GM13976 (cell line): ENCODE data around the gene ARMH3.

Source experiments
- DNase-seq: peaks from one replicate; pipeline ENCODE4 v3.0.0; 2012; ENCODE audit warnings: low spot score
- in situ Hi-C: fragments of 300-500 bp; cut with MboI; formaldehyde crosslinking; loops from one replicate; pipeline ENCODE4 v1.12.0; 2022; ENCODE audit warnings: low sequenced_read_pairs, mixed read lengths, inconsistent platforms; ENCODE audit not compliant: unreplicated experiment
- TF ChIP-seq, protein P1 (sequence below): IDR thresholded peaks from 2 replicates; pipeline ENCODE4 v1.5.1; 2012; ENCODE audit warnings: borderline replicate concordance, mild to moderate bottlenecking; ENCODE audit not compliant: insufficient read depth; ENCODE audit errors: extremely low read depth, missing control alignments, control extremely low read depth

The ARMH3 gene

DNA sequence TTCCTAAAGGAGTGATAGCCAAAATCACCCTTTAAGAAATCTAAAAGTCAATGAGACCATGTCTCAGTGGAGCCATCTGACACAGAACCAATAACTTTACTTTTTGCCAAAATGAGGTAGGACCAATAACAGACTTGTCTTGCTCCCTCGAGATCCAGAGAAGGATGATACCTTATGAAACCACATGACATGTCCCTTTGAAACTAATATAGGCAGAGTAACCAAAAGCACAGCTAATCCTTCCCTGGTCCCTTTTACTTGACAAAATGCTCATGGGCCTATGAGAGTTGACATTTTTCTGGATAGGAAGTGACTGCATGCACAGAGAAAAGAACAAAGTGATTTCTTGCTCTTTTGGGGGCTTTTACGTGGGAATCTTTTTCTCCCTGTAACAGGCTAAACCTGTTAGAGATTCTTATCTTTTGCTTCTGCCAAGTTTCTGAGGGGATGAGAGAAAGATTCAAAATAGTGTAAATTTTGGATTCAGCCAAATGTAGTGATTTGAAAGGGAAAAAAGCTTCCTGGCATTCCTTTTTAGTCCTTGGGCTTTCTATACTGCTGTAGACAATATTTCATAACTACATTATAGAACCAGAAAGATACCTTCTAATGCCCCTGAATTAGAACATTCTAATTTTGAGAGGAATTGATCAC is 87.6 kb downstream of the ARMH3 start:
- in situ Hi-C loops: no loop called here
- DNase-seq: no peak
- TF ChIP-seq, protein P1, sequence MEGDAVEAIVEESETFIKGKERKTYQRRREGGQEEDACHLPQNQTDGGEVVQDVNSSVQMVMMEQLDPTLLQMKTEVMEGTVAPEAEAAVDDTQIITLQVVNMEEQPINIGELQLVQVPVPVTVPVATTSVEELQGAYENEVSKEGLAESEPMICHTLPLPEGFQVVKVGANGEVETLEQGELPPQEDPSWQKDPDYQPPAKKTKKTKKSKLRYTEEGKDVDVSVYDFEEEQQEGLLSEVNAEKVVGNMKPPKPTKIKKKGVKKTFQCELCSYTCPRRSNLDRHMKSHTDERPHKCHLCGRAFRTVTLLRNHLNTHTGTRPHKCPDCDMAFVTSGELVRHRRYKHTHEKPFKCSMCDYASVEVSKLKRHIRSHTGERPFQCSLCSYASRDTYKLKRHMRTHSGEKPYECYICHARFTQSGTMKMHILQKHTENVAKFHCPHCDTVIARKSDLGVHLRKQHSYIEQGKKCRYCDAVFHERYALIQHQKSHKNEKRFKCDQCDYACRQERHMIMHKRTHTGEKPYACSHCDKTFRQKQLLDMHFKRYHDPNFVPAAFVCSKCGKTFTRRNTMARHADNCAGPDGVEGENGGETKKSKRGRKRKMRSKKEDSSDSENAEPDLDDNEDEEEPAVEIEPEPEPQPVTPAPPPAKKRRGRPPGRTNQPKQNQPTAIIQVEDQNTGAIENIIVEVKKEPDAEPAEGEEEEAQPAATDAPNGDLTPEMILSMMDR: no peak

DNA sequence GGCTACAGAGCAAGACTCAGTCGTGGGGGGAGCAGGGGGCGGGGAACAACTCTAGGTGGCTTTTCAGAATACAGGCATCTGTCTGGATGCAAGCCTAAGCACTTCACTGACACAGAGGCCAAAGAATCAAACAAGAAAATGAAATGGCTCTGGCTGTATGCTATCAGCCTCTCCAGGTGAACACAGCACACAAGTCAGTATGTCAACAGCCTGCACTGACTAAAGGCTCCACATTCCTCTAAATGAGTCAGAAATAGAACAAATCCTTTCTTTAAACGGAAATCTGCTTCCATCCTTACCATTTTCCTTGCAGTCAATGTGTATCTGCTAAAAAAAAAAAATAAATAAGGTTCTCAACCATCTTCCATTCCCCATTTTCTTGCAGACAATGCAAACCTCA is 88.3 kb downstream of the ARMH3 start:
- TF ChIP-seq, protein P1: no peak
- DNase-seq: no peak
- in situ Hi-C loops: no loop called here

DNA sequence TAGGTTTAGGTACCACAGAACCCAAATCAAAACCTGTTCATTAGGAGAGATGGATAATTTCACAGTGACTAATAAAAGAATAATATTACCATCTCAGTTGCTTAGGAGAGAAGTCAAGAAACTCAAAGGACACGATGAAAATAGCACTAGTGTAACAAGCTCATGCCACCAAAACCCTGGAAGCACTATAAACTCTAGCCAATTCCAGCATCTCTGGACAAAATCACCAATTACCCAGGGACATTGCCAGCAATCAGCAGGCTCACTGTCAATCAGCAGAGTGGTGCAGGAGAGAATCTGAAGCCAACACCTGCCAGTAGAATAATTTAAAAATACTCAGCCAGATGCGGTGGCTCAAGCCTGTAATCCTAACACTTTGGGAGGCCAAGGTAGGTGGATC is 88.9 kb downstream of the ARMH3 start:
- no peak for DNase-seq
- TF ChIP-seq, protein P1: no peak
- in situ Hi-C loops: no loop called here

DNA sequence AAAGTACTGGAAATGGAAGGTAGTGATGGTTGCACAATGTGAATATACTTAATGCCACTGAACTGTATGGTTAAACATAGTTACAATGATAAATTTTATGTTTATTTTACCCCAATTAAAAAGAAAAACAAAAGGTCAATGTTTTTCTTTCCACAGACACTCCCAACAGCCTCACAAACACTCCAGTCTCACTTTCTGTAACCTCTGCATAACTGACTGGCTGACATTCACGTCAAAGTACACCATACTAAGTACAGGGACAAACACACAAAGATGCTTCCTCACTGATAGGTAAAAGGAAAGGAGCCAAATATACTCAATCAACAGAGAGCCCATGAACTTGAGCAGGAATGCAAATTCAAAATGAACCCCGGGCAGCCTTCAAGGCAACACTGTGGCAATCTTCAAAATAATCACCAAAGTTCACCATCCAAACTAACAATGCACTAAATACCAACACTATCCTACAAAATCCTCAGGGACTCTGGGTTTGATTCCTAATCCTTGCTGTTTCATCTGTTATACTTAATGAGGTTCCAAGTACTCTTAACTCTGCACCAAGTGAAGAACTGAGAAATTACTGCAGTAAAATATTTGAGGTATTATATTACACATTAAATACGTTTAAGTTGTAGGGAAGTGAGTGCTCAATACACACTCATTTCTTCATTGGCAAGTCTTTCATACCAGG is 90.8 kb downstream of the ARMH3 start:
- DNase-seq: no peak
- TF ChIP-seq, protein P1: no peak
- in situ Hi-C loops: no loop called here

DNA sequence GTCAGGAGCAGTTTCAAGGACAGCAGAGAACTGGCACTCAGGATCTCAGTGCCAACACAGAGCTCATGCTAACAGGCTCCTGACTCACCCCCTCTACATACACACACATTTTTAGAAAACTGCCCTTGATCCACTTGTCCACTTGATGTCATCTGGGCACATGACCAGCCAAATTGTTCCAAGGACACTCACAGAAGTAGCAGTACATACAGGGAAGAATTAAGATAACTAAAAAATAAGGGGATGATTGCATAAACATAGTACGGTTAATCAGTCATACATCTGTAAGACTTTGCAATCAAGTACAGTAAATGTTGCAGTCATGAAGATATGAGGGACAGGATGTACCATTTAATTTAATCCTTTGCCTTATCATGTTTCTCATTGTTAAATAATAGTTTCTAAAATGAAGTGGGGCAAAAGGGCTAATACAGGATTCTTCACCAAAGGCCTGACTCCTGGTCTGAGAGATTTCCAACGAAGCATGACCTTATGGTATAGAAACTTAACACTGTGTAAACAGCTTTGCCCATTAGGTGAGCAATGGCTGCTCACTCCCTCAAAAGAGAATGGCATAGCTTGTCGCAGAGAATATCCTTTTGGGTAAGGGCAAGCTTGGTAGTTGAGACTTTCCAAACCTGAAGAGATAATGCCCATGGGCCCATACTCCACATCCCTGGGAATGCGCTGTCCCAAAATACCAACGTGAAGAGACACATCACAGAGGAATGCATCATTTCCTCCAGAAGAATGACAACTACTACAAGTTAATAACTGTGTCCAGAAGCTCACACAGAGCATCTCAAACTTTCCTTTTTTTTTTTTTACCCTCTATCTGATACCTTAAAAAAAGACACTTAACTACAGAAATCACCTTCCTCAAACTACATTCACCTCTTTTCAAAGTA is 94.1 kb downstream of the ARMH3 start:
- DNase-seq: no peak
- TF ChIP-seq, protein P1: no peak
- in situ Hi-C loops: no loop called here

DNA sequence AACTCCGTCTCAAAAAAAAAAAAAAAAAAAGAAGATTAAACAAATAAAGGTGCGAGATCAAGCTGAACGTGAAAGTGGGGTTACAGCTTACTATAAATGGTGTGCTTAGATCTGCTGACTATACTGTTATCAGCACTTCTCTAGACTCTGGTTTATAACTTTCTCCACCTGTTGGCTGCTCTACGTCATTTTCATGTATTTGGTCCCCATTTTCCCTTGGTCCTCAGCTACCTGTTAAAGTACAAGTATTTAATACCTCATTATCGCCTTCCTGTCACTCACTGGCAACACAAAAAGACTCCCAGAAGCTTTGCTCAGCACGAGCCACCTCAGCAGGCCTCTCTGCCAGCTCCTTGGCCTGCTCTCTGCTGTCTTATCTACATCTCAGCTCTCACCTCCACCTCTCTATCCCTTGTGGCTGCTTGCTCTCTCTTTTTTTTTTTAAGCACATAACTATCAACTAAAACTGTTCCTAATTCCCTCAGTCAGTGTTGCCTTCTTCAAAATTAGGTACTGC is 95.0 kb downstream of the ARMH3 start:
- TF ChIP-seq, protein P1: no peak
- in situ Hi-C loops: no loop called here
- no peak for DNase-seq
